Activated CD4-positive, alpha-beta T cell treated with anti-CD3 and anti-CD28 coated beads for 48 hours (primary cell): Measurements from ENCODE around the gene WNT11.

Experiments used
- DNase-seq: peaks from one replicate; pipeline ENCODE4 v3.0.0-alpha.2; 2020

Gene WNT11

DNA sequence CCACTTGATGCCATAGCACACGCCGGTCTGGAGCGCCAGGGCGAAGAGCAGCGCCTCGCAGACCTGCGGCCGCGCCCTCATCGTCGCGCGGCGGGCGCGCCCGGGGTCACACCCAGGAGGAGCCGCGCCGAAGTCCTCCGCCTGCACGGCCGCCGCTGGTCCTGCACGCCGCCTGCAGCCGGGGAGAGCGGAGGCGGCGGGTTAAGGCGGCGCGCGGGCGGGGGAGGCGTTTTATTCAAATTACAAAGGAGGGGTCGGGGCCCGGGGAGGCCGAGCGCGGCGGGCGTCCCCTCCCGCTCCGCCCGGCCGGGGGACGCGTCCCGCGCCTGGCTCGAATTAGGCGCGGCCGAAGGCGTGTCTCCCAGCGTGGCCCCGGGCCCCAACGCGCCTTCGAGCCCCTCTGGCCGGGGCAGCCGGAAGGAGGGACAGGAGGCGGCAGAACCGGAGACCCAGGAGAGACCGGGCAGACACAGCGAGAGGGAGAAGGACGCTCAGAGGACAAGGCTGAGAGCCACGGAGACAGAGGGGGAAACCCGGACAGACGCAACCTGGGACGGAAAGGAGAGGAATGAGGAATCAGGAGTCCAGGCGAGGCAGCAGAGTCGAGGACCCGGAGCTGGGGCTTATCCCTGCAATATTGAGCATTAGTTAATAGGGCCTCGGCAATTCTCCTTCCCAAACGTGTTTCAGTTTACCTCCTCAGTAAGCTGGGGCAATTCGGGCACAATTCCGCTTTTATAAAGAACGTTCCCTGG lies at the start of gene WNT11:
WNT11 (minus strand) TSS at position 176 of the 755 bp plus-strand sequence; CDS start at position 81, 95 bp downstream.
- DNase-seq: peak; percentile 23

DNA sequence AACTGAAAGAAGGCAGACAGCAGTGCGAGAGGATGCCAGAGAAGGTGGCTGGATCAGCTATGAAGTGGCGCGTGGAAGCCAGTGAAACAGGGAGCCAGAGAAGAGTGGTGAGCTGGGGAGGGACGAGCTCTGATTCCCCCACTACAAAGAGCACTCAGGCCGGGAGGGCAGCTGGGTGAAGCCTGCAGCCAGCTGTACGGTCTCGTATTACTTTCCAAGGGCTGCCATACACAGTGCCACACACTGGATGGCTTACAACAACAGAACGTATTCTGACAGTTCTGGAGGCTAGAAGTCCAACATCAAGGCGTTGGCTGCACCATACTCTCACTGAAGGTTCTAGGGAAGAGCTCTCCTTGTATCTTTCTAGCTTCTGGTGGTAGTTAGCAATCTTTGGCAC lies 47.1 kb upstream of the WNT11 start:
- DNase-seq: no peak

DNA sequence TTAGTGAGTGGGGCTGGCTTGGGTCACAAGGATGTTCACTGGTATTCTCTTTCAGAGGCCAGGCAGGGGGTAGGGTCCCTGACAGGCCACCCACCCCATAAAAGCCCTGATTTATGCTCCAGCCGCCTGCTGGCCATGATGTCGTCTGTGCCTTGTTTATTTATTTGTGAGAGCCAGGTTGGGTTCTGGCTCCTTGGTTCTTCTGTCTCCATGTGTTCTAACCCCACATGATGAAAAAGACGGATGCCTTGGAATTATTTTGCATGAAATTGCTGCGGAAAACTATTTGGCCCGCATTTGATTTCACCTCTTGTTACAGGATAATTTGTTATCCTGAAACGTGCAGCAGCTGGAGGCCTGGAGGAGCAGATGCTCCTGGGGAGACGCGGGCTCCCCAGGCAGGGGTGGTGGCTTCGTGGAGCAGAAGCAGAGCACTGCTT lies 46.3 kb upstream of the WNT11 start:
- no peak for DNase-seq

DNA sequence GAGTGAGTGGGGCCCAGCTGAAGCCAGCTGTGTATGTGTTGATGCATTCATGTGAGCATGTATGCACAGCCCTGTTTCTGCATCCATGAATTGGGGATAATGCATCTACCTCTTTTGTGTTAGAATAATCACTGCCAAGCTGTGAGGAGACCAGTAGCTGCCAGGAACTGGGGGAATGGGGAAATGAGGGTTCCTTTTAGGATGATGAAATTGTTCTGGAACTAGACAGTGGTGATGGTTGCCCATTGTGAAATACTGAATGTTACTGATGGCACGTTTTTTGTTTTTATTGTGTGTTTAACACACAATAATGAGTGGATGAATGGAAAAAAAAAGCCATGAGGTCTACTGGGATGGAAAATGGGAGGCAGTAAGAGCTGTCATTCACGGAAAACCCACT lies 45.3 kb upstream of the WNT11 start:
- DNase-seq: no peak

DNA sequence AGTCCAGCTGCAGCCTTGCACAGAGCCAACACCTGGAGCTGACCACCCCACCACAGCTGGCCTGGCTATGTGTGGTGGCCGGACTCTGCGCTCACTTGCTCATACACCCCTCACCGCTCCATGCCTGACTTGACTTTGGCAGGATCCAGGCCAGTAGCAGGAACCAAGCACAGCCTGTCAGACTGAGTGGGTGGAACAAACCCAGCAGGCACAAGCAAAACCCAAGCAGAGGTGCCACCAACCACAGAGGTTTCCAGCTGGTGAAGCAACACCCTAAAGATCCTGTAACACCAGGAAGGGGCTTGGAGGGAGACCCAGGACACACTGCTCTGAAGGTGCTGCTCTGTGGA lies 44.9 kb upstream of the WNT11 start:
- no peak for DNase-seq

DNA sequence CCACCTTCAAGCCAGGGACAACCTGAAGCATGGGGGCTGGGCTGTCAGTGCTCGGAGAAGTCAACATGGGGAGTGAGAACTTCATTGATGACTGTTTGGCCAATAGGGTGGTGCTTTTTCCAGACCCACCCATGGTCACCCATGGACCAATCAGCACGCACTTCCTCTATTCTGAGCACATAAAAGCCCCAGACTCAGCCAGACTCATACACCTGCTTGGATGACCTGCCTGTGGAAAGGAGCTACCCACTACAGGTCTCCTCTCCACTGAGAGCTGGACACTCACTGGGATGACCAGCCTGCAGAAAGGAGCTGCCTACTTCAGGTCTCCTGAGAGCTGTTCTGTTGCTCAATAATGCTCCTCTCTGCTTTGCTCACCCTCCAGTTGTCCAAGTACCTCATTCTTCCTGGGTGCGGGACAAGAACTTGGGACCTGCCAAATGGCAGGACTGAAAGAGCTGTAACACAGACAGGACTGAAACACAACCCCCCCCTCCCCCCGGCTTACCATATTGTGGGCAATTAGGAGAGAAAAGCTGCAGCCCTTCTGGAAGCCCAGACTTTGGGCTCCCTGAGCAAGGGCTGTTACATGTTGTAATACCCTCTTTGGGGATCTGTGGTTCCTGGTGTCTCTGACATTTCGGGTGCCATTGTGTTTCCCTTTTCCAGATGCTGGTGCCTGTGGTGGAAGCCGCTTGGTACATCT lies 44.4 kb upstream of the WNT11 start:
- no peak for DNase-seq

DNA sequence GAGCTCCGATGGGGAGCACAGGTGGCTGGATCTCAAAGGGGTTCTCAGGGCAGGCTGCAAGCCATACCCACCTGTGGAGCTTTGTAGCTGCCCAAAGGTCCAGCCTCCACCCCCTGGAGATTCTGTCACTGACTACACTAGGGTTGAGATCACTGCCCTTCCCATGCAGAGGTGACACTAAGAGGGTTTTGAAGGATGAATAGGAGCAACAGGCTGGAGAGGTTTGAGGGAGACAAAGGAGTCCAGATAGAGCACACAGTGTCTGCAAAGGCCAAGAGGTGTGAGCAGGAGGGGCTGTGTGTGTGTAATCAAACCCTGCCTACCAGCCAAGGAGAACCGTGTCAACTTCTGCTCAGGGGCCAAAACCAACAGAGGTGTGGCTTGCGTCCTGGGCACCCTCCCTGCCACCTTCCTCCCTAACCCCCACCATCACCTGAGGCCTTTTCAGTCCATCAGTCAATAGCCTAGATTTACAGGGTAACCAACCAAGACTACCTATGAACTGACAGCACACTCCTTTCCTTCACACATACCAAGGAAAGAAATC lies 43.0 kb upstream of the WNT11 start:
- no peak for DNase-seq

DNA sequence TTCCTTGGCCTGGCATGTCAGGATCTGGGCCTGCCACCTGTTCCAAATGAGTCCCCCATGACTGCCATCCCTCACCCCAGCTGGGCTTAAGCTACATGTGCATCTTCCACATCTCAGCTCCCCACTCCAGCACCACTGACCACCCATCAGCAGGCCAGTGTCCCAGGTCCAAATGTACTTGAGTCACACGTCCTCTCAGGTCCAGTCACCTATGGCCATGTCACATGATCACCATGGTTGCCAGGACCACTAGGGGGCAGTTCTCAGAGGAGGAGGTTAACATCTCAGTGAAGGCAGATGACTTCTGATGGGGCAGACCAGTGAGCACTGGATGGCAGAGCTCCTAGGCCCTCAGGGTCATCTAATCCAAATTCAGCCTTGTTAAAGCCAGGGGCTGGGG lies 41.9 kb upstream of the WNT11 start:
- DNase-seq: no peak

DNA sequence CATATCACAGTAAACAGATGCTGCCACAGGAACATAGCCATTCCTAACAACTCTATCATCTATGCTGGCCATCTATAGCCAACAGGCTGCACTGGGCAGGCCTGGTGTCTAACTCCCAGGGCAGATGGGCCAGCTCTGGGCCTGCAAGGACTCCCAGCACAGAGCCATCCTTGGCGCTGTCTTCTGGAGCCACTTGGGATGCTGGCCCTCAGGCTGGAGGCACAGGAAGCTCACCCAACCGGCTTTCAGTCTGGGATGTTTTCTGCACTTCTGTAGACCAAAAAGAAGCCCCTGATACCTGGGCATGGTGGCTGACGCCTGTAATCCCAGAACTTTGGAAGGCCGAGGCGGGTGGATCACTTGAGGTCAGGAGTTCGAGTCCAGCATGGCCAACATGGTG lies 40.8 kb upstream of the WNT11 start:
- no peak for DNase-seq

DNA sequence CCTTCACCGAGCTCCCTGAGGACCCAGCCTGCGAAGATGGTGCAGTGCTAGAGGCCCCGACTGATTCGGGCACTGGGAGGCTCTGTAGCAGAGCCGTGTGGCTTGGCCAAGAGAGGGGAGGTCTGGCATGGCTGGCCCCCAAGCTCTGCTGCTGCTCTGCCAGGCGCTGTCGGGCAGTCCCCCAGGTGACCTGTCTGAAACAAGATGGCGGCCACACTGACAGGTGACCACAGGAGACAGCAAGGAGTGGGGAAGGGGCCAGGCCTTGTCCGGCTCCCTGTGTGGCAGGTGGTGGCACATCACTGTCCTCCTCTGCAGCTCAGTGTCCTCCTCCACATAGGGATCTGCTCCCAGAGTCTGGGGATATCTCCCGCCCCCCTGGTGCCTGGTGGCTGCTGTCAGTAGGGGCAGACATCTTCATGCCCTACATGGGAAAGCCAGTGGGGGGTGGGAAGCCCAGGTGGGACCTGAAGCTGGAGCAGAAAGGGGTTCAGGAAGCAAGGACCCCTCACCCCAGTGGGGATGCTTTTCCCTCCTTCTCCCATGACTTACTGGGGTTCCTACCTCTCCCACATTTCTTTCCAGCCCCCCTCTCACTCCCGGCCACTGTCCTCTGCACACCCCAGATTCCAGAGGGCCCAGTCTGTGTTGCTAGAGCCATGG lies 40.1 kb upstream of the WNT11 start:
- no peak for DNase-seq

DNA sequence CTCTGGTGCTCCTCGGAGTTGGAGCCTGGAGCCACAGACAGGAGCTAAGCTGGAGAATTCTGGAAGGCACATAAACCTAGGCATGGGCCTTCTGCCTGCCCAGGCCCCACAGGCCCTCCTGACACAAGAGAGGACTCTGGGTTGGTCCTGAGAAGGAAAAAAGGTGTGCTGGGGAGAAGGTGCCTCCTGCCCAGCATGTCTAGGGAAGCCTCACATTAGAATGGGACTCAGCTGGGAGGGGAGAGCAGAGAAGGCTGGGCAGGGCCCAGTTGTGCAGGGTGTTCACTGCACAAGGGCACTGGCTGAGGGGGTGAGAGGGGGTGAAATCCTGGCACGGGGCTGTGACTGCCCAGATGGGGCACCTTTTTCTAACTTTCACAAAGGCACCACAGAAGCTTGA lies 39.4 kb upstream of the WNT11 start:
- DNase-seq: no peak

DNA sequence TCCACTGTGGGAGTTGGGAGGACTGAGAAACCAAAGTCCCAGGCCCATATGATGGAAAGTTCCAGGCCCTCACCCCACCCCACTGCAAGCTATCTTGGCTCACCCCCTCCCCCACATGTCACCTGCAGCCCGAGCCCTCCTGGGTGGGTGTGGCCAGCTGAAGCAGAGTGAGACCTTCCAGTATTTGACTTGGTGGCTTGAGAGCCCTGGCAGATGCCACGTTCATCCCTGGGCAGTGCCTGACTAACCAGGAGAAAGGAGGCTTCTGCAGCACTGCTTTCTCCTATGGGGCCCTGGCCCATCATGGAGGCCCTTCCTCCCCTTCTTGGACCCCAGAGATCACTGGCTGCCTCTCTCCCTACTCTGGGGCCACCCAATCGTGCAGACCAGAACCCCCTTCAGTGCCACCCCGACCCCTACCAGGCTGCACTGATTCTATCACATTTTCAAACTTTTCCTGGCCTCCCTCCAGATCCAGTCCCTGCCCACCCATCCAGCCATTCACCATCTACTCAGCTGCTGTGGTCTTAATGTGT lies 38.1 kb upstream of the WNT11 start:
- no peak for DNase-seq

DNA sequence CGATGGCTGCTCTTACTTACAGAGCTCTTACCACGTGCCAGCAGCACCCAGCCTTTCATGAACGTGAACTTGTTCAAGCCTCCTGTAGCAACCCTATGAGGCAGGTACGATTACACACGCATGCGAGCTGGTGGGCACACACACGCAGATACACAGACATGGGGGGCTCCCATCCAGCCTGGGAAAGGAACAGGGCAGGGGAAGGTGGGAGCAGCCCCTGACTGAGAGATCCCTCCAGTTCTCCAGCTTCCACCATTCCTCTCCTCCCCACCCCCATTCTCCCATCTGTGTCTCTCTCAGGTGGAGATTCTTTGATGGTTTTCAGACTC lies 37.6 kb upstream of the WNT11 start:
- no peak for DNase-seq

DNA sequence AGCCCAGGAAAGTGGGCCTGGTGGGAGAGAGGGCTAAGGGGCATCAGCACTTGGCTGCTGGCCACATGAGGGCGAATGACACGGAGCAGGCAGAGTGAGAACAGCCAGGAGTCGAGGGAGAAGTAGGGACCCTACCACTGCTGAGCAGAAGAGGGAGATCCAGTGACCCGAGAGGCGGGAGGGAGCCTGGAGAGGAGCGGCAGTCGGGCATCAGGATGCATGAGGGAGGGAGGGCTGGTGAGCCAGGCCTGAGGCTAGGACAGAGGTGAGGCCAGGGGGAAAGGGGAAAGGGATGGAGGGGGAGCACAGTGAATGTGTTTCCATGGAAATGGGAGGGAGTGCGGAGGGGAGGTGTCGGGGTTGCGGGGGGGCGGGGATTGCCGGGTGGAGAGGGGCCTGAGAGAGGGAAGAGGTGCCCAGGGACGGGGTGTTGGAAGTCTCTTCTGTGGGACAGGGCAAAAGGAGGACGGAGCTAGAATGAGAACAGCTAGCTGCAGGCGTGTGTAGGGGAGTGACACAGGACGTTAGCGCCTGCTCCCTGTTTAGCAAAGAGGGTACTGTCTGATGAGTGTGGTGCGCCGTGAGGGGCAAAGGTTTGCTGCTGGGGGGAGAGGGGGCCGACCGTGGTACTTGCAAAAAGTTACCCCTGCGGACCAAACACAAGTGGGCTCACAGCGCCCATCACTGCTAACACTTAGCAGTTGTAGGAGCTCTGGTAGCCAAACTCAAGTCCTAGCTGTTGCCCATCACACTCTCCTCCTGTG lies 37.1 kb upstream of the WNT11 start:
- no peak for DNase-seq

DNA sequence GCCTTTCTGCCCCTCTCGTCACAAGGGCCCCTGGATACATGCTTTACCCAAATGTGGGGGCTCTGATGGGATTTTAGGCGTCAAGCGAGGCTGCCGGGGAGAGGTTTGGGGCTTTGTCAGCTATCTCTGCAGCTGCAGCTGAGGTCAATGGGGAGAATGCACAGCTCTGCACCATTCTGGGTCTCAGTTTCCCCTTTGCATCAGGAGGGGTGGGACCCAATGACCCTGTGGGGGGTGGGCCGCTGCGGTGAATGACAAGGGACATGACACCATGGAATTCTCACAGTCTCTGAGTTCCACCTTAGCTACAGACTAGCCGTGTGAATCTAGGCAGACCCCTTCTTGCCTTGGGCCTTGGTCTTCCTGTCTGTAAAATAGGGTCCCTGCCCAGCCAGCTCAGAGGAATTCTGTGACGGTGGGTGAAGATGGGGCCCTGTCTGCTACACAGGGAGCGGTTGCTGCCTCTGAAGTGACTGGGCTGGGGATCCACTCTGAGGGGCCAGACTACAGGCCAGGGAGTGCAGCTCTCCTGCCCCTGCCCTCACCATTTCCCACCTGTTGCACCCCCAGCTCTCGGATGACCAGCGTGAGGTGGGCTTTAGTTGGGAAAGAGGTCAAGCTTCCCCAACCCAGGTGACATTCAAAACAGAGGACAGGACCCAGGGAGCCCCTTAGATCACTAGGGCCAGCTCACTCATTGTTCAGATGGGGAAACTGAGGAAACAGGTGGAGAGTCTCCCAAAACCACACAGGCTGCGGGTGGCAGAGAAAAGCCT lies 35.9 kb upstream of the WNT11 start:
- DNase-seq: no peak

DNA sequence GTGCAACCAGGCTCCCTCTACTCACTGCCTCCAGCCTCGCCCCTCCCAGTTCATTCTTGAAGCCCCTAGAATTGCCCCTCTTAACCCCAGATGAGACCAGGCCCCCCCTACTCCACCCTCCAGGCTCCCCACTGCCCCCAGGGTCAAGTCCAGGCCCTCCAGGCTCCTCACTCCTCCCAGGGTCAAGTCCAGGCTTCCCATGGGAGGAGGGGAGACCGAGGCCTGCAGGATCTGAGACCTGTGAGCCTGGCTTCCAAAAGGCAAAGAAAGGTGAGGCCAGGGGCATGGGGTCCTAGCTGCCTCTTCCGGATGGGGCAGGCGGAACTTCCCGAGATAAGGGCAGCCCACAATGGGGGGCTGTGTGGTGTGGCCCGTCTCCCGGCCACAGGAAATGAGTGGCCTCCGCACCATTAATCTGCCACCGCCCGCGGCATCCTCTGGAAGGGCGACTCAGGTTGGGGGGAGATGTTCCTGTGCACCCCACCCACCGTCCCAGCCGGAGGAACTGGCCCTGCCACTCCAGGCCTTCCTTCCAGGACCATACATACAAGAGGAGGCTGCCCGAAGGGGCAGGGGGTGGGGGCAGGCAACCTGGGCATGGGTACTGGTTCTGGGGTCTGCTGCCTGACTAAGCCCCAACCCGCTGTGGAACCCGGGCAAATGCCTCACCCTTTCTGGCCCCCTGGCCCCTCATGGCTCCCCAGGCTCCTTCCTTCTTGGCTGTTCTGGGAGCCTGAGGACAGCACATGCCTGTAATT lies 35.1 kb upstream of the WNT11 start:
- DNase-seq: no peak

DNA sequence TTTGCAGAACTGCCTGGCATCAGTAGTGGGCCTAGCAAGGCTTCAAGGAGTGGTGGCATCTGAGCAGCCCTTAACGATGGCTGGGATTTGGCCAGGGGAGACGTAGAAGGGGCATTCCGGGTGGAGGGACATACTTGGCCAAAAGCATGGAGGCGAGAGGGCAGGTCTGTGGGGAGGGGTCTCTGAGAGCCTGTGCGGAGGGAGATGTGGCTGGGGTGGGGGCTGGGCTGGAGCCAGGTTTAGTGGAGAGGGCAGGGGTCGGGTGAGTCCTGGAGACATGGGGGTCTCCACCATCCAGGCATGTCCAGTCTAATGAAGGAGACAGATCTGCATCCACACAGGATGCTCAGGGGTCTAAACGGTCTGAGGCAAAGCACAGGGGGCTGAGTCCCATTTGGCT lies 34.4 kb upstream of the WNT11 start:
- no peak for DNase-seq

DNA sequence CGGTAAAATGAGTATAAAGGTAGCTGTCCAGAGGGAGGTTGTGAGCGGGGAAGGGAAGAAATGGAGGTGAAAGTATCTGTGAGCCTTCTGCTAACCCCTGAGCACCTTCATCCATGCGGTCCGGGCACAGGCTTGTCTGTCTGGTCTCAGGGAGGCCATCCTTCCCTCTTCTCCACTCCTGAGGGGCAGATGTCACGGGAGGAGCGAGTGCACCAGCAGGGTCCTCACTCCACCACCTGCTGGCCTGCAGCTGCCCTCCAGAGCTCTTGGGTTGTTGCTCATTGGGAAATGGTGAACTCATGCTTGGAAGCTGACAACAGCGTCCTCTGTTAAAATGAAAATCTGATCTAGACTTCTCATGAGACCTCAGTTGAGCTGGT lies 33.8 kb upstream of the WNT11 start:
- DNase-seq: no peak

DNA sequence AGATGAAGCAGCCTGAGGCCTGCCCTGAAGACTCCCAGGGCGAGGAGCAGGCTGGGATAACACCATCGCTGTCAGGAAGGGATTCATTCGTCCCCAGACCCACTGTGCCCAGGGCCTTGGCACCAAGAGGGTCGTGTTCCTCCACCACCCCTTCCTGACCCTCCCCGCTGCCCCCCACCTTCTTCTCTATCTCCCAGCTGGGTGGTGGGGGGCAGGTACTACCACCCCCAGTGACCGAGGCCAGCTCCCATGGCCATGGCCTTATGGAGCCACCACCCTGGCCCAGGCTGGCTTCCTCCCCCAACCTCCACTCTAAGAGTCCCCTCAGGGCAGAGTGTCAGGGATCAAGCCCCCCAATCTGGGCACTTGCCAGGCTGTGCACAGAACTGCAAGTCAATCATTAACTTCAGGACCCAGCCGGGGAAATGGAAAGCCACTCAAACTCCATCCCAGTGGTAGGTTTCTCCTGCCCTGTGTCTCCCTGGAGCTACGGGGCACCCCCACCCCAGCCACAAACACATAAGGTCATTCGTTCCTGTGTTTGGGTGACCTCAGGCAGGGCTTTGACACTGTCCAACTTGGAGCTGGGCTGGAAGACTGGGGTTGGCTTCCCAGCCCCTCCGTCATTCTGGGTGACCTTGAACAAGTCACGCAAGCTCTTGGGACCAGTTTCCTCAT lies 33.3 kb upstream of the WNT11 start:
- DNase-seq: no peak

DNA sequence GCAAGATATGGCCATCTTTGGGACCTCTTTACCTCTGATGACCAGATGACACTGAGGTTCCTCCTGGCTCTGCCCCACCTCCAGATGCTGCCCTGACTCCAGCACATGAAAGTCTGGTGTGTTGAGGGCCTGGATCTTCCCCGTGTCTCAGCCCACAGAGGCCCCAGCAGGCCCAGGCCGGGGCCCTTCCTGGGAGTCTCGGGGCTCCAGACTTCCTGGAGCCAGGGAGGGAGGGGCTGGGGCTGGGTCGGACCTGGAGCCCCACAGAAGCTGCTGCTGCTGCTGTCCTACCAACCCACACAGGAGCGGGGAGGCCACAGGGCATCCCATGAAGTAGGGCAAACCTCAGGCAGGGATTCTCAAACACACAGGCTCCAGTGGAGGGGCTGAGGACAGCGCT lies 32.2 kb upstream of the WNT11 start:
- no peak for DNase-seq

DNA sequence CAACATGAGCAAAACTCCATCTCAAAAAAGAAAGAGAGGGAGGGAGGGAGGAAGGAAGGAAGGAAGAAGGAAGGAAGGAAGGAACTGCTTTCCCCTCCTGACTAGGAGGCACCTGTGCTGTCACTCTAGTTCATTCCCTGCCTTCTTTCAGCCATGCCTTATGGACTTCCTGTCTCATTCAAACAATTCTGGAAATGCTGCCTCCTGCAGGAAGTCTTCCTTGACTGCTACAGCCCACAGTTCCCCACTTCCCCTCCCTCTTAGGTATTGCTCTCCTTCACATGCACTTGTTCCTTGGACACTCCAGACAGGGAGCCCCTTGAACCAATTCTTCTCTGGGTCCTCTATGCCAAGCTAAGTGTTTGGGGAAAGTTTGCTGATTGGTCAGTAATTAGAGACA lies 31.6 kb upstream of the WNT11 start:
- no peak for DNase-seq
